Upper lobe of left lung (tissue), 4 donors: ENCODE data around the gene ZNF835.

ENCODE experiments used
- POLR2AphosphoS5 ChIP-seq, 2 donors: sonication (generic); formaldehyde crosslinking; IDR thresholded peaks; one replicate each; pipeline ENCODE4 v1.5.1; 2017; ENCODE audit warnings: antibody characterized with exemption in 2 of 2
- TF ChIP-seq, protein P1 (sequence below), 6 experiments: fragments of 450-650 bp in 4 of 6; fragments of 200-600 bp in 2 of 6; sonication (generic) in 2 of 6; IDR thresholded peaks; one replicate each; pipeline ENCODE4 v1.5.1; 2016 to 2019; ENCODE audit warnings: antibody characterized with exemption in 6 of 6

DNA sequence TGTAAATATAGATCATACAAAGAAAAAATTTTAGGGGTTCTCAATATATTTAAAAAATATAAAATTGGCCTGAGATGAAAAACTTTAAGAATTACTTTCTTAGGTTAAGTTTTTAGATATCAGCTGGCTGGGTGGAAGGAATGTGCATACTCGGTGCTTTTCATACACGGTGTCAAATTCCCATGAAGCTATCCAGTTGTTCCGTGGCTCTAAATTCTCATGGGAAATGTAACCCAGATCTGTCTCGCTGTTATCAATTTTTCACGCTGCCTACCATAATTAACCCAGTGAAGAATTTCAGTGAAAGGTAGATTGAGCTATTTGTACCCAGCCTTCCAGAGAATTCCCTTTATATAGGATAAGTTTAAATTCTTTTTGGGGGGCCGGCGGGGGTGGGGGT is 11.6 kb upstream of the ZNF835 start:
- no peak for TF ChIP-seq POLR2AphosphoS5 (IDR thresholded peaks at IDR 0.05)
- TF ChIP-seq, protein P1, sequence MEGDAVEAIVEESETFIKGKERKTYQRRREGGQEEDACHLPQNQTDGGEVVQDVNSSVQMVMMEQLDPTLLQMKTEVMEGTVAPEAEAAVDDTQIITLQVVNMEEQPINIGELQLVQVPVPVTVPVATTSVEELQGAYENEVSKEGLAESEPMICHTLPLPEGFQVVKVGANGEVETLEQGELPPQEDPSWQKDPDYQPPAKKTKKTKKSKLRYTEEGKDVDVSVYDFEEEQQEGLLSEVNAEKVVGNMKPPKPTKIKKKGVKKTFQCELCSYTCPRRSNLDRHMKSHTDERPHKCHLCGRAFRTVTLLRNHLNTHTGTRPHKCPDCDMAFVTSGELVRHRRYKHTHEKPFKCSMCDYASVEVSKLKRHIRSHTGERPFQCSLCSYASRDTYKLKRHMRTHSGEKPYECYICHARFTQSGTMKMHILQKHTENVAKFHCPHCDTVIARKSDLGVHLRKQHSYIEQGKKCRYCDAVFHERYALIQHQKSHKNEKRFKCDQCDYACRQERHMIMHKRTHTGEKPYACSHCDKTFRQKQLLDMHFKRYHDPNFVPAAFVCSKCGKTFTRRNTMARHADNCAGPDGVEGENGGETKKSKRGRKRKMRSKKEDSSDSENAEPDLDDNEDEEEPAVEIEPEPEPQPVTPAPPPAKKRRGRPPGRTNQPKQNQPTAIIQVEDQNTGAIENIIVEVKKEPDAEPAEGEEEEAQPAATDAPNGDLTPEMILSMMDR (IDR thresholded peaks at IDR 0.05) = no peak
